ENCODE measurements around the gene GNAS-AS1. TPM values are rescaled to one million over a fixed set of nuclear protein-coding genes. Genes with fewer than 3 reads are reported as not detected.

The GNAS-AS1 gene
- total and polyA plus RNA-seq, 2 of the 8 experiments (the other 6 are each of a cell fraction or from before 2014, with no cell fraction given), result 4.7 to 13.7 TPM

GRCh38 chr20:58877976-58878360 lies 27.3 kb upstream of the GNAS-AS1 start:
- no peak overlapping the region for H3K4ac ChIP-seq (replicated peaks; ENCODE audit: insufficient read length, low read depth, low read length)
- H2BK12ac ChIP-seq (ENCODE audit: low read depth, low read length), result 0 out of 2 replicates have a peak overlapping the region, but pooled peaks have one; percentile 28
- H2BK120ac ChIP-seq (replicated peaks; ENCODE audit: low read depth, low read length), result no peak overlapping the region
- no peak overlapping the region for H3K4me3 ChIP-seq (ENCODE audit: extremely low read depth in 1 of 4, insufficient read depth in 2 of 4, low read depth in 3 of 4, low read length in 4 of 4)
- H3K27me3 ChIP-seq (replicated peaks in 1 of 4; ENCODE audit: control insufficient read depth in 3 of 4, extremely low read depth in 1 of 4, insufficient read depth in 3 of 4, low read length in 3 of 4), result no peaks in the 10 kb centered on the region
- POLR2A ChIA-PET (ENCODE audit: partially characterized antibody), result interaction anchor here (1.1 to 4.4 kb wide), 4 partner anchors 8 to 23 kb away, joined by 3 to 26 read pairs (median 4); no protein-coding TSS in a partner anchor
- no peaks in the 10 kb centered on the region for H3K79me1 ChIP-seq (ENCODE audit: low read depth, low read length)
- TF ChIP-seq ATF3 (IDR thresholded peaks at IDR 0.05; ENCODE audit: insufficient read depth, low read depth, low read length), result no peak
- TF ChIP-seq NRF1 (IDR thresholded peaks at IDR 0.05; ENCODE audit: low read depth, low read length), result no peak
- no peak for TF ChIP-seq CHD2 (IDR thresholded peaks at IDR 0.05; ENCODE audit: low read length)
- TF ChIP-seq POLR2A (IDR thresholded peaks at IDR 0.05; ENCODE audit: control extremely low read depth in 1 of 2, low read depth in 2 of 2, low read length in 2 of 2), result no peak
- no peak for TF ChIP-seq CEBPB (IDR thresholded peaks at IDR 0.05; ENCODE audit: low read depth, low read length)
- TF ChIP-seq RNF2 (IDR thresholded peaks at IDR 0.05; ENCODE audit: borderline replicate concordance, low read depth, low read length, missing control alignments, poor library complexity, severe bottlenecking), result no peak
- no peak for TF ChIP-seq CTBP2 (IDR thresholded peaks at IDR 0.05; ENCODE audit: borderline replicate concordance, insufficient read depth, insufficient read length, low read length)
- no peak for TF ChIP-seq CREB1 (IDR thresholded peaks at IDR 0.05)
- TF ChIP-seq YY1 (IDR thresholded peaks at IDR 0.05; ENCODE audit: low read depth, low read length), result no peak
- no peak for TF ChIP-seq KDM5A (IDR thresholded peaks at IDR 0.05; ENCODE audit: low read length)
- TF ChIP-seq TBP (IDR thresholded peaks at IDR 0.05; ENCODE audit: low read depth, low read length), result no peak
- TF ChIP-seq CHD1 (IDR thresholded peaks at IDR 0.05; ENCODE audit: low read depth, low read length), result no peak
- no peaks in the 10 kb centered on the region for H3K9me3 ChIP-seq (ENCODE audit: insufficient read depth in 2 of 2, low read depth in 1 of 2, low read length in 1 of 2)
- no peak overlapping the region for H2AK5ac ChIP-seq (ENCODE audit: low read depth, low read length)
- no peaks in the 10 kb centered on the region for H3K23me2 ChIP-seq (ENCODE audit: low read depth, low read length)
- no peaks in the 10 kb centered on the region; a peak in 1 of 8 replicates for H3K36me3 ChIP-seq (ENCODE audit: control insufficient read depth in 2 of 4, insufficient read depth in 4 of 4, low read length in 3 of 4)
- H2BK20ac ChIP-seq (ENCODE audit: low read length), result 0 out of 2 replicates have a peak overlapping the region, but pooled peaks have one; percentile 26
- H3K56ac ChIP-seq (replicated peaks; ENCODE audit: insufficient read length, low read depth, low read length), result no peak overlapping the region
- H3K4me2 ChIP-seq (ENCODE audit: insufficient read depth in 1 of 2, low read depth in 2 of 2, low read length in 2 of 2), result peak overlapping the region; percentile 23 to 61; a peak in 3 of 4 replicates
- no peak overlapping the region for H3K18ac ChIP-seq (ENCODE audit: extremely low read depth, low read length)
- FAIRE-seq, result no peak
- no peak for DNase-seq (ENCODE audit: low read depth in 1 of 2, low spot score in 2 of 2)
- H3K27ac ChIP-seq (ENCODE audit: low read depth, low read length), result 0 out of 2 replicates have a peak overlapping the region, but pooled peaks have one; percentile 12
- no peak overlapping the region for H3K23ac ChIP-seq (ENCODE audit: insufficient read length)
- CTCF ChIA-PET (ENCODE audit: partially characterized antibody), result interaction anchor here (1.2 to 2.3 kb wide), 3 partner anchors 11 to 94 kb away, joined by 3 to 12 read pairs (median 6); no protein-coding TSS in a partner anchor
- H4K8ac ChIP-seq (ENCODE audit: extremely low read depth, insufficient read depth, low read length), result no peak overlapping the region
- no peaks in the 10 kb centered on the region for H3K79me2 ChIP-seq (ENCODE audit: control insufficient read depth in 1 of 2, insufficient read depth in 2 of 2, low read length in 2 of 2)
- H3K9ac ChIP-seq (replicated peaks in 1 of 4; ENCODE audit: extremely low read depth in 1 of 4, low read depth in 3 of 4, low read length in 3 of 4), result no peak overlapping the region
- 0 out of 2 replicates have a peak overlapping the region, but pooled peaks have one; percentile 22 for H2BK15ac ChIP-seq (ENCODE audit: low read length)
- H2AFZ ChIP-seq (ENCODE audit: low read length), result no peak overlapping the region
- H4K91ac ChIP-seq (replicated peaks; ENCODE audit: insufficient read length, low read length), result no peak overlapping the region
- 78% methylated on average over 4 of the region's 4 CpGs; no CpG with 5 or more reads in 1 of the 2 experiments for WGBS, 2 experiments (ENCODE audit: extremely low coverage in 1 of 2, insufficient coverage in 1 of 2, insufficient read length in 1 of 2, insufficient replicate concordance in 2 of 2, low coverage in 1 of 2, low lambda C conversion rate in 2 of 2, missing lambda C conversion rate in 1 of 2)
- H4K5ac ChIP-seq (ENCODE audit: insufficient read length, low read depth, low read length), result peak overlapping the region; percentile 13
- no peak overlapping the region for H2BK5ac ChIP-seq (ENCODE audit: low read depth, low read length)
- H4K20me1 ChIP-seq (replicated peaks in 1 of 2; ENCODE audit: control insufficient read depth in 1 of 2, insufficient read depth in 2 of 2, low read length in 2 of 2), result no peaks in the 10 kb centered on the region
- H3K14ac ChIP-seq (ENCODE audit: insufficient read length), result no peak overlapping the region
- H3K4me1 ChIP-seq (replicated peaks in 1 of 4; ENCODE audit: control insufficient read depth in 3 of 4, insufficient read depth in 4 of 4, low read length in 3 of 4), result peaks cover 3 to 32% (median 20%) of the 10 kb centered on the region in 4 experiments
